HG02798 (cell line): ENCODE data around the gene ACSS3.
"Not testable (repeated sequence)": the region's sequence is repeated elsewhere in the genome, so short reads cannot be mapped to it uniquely, and the experiment has no call there.

Source experiments
- ATAC-seq: cut with Tn5 transposase; IDR thresholded peaks from one replicate; pipeline ENCODE4 v1.9.1; 2021; ENCODE audit warnings: mild to moderate bottlenecking; ENCODE audit not compliant: unreplicated experiment, poor library complexity

The ACSS3 gene

DNA sequence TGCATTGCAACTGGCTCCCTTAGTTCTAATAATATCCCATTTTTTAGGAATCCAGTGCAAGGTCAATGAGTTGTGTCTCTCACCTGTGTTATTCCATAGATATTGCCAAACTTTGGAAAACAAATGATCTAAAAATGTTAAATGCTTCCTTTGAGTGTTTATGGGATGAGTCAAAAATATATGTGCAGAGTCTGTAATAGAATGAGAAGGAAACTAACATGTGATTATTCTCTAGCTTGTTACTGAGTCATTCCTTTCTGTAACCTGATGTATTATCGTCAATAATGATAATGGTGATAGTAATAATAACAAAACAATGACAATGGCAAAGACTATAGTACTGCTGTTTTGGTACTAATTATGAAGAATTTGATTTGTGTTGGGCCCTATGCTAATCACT, 11.5 kb downstream of the ACSS3 start:
- no peak for ATAC-seq

DNA sequence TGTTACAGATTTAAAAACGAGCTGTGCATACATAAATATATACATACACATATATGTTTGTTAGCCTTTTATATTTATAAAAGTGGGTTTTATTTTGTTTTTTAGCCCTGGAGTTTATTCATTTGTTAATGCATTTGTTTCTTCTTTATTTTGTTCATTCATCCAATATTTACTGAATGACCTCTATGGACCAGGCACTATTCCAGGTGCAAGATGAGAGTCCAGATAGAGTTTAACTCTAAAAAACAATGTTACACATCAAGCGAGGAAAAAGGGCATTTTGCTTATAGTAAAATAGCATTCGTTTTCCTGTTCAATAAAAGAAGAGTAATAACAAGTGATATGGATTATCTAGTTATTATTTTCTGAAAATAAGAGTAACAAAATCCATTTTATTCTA, 14.2 kb downstream of the ACSS3 start:
- ATAC-seq = no peak

DNA sequence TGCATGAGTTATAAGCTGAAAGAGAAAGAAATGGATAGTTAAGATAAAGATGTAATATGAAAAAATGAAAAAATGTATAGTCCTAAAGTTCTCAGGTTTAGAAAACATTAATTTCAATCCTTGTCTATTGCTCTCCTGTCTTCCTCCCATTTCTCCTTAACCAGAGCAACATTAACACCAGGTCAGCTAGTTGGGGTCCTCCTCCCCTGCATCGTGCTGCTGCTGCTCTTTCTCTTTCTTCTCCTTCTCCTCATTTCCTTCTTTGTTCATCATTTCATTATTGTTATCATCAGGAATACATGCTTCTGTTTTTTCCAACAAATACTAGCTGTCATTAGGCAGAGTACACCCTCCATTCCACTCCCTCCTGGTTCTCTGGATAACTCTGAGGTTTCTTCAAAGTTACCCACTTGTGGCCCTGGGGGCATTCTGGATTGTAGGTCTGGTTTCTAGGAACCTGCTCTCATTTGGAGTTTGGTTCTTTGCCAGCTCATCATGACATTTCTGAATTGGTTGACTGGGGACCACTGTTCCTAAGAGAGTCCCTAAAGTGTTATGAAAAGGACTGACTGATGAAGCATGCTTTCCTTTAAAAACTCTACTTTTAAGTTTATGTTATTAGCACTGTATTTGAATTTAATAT, 17.0 kb downstream of the ACSS3 start:
- no peak for ATAC-seq

DNA sequence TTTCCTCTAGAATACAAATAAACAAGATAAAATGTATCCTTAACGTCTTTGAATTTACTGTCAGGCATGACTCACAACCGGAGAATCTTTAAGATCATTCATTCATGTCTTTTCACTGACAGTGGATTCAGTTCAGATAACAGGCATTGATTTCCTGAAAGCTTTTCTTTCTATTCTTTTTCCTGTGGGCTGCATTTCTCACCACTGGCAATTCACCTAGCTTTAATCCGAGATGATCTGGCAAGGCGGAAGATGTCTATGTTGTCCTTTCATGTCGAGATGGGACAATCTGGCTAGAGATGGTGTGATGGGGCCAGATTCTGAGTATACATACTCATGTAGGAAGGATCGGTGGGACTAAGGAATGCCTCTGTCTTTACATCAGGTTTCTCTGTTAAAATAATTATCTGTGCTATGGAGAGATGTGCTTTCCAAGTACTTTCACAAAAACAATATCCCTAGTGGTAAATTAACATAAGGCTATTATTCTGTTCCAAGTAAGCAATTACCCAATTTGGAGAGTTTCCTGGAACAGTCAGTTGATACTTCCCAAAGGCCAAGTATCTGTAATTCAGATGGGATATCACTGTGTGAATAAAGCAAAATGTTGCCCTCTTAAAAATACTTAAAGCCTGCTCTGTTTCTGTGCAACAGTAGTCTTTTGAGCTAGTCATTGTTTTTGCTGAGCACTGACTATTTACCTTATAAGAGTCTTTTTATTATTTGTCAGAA, 17.8 kb downstream of the ACSS3 start:
- ATAC-seq = no peak

DNA sequence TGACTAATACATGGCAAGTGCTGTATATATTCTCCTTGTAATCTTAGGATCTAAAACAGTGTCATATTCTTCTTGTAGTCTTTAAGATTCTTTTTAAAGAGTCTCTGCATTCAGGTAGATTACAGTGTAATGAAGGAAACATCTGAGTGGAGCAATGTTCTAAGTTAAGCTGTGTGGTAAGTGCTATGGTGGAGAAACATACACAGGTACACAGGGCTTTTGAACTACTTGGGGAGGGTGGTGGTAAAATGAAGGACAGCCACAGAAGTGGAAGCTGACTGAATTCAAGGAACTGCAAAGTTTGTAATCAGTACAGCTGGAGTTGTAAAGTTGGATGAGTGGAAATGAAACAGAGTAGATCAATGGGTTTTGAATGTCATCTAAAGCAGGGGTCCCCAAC, 27.8 kb downstream of the ACSS3 start:
- ATAC-seq = no peak

DNA sequence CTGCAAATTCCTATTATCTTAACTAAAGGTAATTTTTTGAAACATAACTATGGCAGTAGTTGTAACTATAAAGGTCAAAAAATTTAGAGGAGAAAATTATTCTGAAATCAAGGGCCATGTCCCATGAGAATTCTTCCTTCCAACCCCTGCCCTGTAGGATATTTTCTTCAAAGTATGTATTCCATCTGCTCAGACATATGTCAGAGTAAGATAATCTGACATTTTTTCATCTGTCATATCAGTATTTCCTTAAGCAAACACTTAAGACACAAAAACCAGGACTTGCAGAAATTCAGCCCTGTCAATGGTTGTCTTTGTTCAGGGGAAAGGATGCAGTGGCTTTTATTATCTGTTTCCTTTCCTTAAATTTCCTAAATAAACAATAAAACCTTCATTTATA, 36.3 kb downstream of the ACSS3 start:
- no peak for ATAC-seq

DNA sequence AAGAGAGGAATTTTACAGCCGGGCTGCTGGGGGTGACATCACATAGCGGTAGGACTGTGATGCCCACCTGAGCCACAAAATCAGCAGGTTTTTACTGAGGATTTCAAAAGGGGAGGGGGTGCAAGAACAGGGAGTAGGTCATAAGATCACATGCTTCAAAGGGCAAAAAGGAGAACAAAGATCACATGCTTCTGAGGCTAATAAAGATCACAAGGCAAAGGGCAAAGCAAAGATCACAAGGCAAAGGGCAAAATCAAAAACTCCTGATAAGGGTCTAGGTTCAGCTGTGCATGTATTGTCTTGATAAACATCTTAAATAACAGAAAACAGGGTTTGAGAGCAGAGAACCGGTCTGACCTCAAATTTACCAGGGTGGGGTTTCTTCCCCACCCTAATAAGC, 41.2 kb downstream of the ACSS3 start:
- not testable (repeated sequence) for ATAC-seq

DNA sequence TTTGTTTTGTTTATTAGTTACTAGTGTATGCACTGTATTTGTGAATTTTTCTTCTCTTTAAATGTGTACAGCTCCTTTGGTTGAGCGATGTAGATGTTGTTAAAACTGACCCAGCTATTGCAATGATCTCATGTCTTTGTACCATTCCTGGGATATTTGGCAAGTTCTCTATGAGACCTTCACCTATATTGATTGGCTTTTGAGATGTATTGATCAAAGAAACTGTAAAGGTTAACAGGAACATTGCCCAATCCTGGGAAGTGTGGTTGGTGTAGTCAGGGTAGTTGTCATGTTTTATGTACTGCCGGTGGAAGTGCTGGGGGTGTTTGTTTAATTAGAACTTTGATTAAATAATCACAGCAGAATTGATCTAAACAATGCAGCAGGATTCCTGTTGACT, 43.1 kb downstream of the ACSS3 start:
- ATAC-seq = no peak

DNA sequence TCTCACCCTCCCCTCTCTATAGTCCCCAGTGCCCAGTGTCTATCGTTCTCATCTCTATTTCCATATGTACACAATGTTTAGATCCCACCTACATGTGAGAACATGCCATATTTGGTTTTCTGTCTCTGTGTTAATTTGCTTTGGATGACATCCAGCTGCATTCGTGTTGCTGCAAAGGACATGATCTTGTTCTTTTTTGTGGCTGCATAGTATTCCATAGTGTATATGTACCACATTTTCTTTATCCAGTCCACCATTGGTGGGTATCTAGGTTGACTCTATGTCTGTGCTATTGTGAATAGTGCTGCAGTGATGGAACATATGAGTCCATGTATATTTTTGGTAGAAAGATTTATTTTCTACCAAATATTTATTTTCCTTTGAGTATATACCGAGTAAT, 45.7 kb downstream of the ACSS3 start:
- no peak for ATAC-seq

DNA sequence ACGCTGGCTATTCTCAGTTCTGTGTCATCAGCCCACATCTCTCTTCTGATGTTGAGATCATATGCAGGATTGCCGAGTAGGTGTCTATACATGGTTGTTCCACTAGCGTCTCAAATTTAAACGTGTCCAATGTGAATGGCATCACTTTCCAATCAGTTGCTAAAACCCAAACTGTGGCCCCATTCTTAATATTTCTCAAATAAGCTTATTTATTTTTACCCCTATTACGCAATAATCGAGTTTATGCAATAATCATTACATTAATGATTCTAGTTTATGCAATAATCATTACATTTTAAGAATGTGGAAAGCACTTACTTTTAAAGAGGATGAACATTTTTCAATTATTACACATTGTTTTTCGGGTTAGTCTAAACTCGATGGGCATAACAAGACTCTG, 47.8 kb downstream of the ACSS3 start:
- no peak for ATAC-seq

DNA sequence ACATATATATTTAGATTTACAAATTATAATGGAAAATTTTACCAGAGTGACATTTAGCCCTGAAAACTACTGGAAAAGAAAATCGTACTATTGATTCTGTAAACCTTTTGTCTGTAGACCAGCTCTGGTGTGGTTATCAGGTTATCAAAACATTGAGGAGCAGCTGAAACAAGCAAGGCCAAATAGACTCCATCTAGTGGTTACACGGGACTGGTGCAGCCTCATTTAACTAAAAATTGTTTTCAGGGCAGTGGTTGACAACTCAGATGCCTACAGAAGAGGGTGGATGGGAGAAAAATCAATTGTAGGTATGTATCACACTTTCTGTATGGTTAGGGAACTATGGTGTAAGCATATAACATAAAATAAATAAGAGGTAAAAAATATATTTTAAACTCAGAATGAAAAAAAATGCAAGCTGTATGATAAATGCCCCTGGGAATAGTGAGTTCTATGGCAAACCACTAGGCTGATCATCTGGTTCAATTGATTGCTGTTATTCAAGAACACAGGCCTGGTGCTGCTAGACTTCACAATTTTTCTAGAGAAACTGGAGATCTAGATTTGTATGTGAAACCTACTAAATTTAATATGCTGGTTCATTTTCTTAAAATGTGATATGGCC, 51.2 kb downstream of the ACSS3 start:
- ATAC-seq = peak; percentile 99

DNA sequence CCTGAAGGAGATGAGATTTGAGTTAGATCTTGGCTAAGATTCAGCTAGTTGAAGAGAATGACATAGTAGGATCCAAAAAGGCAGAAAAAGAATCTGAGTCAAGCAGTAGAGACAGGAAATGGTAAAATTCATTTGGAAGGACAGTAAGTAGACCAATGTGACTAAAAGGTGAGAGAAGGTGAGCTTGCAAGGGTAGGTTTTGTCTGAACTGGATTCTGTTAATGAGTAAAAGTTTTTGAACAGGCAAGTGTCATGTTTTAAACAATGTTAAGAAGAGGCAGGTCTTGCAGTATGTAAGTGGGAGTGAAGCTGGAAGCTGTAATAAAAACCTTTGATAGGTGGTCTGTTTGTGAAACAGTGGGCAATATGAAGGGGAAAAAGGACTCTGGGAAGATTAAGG, 58.6 kb downstream of the ACSS3 start:
- no peak for ATAC-seq

DNA sequence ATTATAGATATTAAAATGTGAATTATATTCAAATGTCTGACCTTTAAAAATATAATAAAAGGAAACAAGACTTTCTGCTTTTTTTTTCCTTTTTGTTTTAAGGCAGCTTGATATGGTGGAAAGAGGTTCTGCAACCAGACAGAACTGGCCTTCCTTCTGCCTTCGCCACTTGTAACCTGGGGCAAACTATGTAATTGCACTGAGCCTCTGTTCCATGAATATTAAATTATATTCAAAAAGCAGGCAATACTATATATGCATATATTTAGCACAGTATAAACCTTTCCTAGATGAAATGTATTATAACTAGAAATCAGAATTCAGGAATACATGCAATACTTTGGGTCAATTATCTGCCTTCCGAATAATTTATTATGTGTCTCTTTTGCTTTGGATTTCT, 59.9 kb downstream of the ACSS3 start:
- ATAC-seq = no peak

DNA sequence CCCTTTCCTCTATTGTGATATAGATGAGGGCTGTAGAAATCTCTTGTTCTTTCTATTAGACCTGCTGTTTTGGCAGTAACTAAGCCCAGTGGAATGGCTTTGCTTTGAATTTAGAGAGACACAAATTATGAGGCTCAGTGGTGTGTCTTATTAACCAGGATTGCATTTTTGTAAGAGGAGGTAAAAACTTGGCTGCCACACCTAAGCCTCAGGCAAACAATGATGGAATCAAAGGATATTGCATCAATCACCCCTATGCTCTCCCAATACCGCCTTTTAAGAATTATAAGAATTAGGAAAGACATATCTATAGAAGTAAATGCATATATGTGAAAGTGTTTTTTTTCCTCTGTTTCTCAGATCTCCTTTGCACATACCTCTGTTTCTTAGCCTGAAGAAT, 63.3 kb downstream of the ACSS3 start:
- ATAC-seq = no peak

DNA sequence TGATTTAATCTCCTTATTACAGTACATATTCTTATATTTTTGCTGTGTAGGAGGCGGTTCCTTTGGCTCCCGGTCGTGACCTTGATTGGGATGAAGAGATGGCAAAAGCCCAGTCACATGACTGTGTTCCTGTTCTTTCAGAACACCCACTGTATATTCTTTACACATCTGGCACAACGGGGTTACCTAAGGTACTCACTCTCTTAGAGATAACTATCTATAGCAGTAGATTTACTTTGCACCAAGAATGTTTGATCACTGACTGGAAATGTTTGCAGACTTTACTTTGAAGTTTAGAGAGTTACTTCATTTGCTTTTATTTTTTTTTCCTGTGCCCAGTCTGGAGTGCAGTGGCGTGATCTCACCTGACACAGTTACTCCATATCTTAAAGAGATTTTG, 65.2 kb downstream of the ACSS3 start:
- no peak for ATAC-seq

DNA sequence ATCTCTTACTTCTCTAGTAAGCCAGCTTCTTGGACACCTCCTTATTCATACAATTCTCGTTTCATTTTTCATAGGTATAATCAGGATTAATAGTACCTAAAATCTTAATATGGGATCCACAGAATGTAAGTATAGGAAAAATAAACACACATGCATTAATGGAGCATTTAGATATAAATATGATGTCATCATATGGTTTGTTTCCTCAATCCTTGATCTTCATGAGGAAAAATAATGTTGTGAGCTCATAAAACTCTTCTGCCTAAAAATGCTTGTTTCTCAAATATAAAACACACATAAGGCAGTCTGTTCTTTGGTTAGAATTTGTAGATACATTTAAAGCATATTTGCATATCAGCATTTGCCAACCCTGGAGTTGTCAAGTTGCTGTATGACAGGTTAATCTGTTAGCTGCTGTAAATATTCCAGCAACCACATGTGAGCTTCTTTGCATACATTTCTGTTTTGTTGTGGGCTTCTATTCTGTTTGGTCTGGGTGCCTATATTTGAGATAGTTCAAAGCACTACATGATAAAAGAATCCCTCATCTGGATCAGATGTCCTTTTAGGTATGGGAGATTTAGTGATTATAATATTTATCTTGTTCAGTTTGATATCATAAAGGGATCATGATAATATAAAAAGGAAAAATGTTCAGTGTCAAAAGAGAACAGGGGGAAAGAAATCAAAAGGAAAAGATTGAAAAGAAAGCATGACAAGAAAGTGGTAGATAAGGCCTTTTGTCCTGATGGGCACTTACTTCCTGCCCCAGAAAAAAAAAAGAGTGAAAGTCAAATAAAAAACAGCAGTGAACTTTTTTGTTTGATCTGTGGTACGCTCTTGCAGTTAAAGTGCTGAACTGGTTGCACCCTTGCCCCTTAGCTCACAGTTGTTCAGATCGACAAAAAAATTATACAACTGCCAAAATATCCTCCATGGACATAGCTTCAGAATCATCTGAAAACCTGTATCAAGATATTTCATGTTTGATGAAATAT, 68.6 kb downstream of the ACSS3 start:
- ATAC-seq = no peak

DNA sequence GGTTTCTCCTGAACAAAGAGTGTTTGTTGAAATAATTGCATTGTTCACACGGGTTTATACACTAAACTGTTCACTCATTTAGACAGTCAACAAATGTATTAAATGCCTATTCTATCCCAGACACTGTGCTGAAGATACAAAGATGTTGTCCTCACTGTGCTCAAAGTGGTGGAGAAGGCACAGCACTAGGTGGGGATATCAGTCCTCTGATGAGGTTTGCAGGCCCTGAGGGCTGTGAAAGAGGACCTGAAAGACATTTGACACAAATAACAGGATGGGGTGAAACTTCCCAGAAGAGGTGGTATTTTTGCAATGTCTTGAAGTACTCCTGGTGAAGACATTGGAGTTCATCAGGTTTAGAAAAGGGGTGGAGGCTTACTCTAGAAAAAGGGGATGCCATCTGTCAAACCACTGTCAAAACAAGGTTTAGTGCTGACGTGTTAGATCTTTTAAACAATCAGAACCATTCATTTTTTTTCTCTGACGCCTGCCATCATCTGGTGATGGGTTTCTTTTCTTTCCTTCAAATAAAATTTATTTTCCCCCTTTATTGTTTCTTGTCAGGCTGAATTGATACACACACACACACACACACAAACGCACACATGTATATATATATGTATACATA, 69.5 kb downstream of the ACSS3 start:
- ATAC-seq = no peak

DNA sequence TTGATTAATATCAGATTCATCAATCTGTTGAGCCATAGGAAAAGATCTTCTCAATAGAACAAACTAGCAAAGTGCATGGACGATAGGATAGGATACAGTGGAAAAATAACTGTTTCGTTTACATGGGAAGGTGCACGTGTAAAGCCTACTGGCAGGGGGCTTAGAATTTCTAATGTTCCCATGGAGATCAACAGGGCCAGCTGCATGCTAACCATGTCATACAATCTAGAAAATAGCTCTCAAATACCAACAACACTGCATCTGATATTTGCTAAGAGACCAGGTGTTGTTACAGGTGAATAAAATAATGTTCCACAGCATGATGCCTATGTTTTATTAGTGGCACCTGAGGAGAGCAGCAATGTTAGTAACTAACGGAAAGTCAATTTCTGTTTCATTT, 72.5 kb downstream of the ACSS3 start:
- ATAC-seq = no peak

DNA sequence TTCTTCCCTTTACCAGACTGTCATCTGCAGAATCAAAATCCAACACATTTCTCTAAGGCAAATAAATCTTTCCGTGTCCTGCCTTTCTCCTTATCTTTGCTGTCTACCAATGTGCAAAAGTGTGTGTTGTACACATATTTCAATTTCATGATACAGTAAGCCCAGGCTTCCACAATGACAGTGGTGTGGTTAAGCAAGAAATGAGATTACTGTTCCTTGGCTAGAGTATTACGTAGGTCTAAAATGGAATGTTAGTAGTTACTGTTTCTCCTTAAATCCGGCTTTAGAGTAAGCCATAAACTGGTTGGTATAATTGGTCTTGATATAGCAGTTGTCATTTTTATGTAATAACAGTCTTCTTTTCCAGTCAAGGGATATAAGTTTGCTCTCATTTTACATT, 82.0 kb downstream of the ACSS3 start:
- ATAC-seq = no peak

DNA sequence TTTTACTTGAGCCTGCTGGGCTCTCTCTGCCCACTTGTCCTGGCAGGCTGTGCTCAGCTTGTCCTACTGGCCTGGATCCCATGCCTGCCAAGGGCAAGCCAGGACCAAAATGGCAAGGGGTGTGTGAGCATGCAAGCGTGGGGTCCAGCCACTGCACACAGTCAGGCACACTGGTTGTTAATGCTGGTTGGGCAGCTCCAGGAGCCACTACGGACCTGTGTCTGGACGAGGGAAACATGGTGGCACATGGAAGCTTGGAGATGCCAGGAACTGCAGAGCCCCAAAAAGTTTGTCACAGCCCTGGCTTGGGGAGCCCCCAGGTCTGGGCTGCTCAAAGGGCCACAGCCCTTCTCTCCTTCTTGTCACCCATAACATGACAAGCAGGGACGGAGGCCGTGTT, 83.8 kb downstream of the ACSS3 start:
- ATAC-seq = no peak
